Stomach (tissue), 4 donors: ENCODE data around the gene RHOT1.

Experiments
- CTCF ChIP-seq, 7 experiments: fragments of 450-650 bp in 4 of 7; fragments of 200-600 bp in 3 of 7; sonication (generic) in 3 of 7; IDR thresholded peaks; one replicate each; pipeline ENCODE4 v1.5.1; 2016 to 2019; ENCODE audit warnings: antibody characterized with exemption in 7 of 7, control low read depth in 2 of 7, mild to moderate bottlenecking in 1 of 7
- POLR2AphosphoS5 ChIP-seq, 3 donors: sonication (generic); formaldehyde crosslinking; IDR thresholded peaks; one replicate each; pipeline ENCODE4 v1.6.1; 2016; ENCODE audit warnings: antibody characterized with exemption in 3 of 3

DNA sequence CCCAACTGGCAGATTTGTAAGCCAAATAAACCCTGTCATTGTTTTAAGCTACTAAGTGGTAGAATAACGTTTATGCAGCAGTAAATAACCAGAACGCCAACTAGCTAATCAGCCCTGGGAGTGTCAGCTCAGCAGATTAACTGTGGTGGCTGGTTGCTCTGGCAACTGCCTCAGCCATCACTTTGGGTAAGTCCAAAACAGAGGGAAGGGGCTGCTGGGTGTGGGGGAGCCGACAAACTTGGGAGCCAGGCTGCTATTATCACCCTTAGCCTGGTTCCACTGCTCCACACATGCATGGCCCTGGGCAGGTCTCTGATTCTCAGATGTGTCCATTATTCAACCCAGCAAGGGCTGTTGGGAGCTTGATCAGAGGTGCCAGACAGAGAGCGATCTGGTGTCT, 22.2 kb upstream of the RHOT1 start:
- TF ChIP-seq POLR2AphosphoS5 (IDR thresholded peaks at IDR 0.05) (no peak), CTCF (IDR thresholded peaks at IDR 0.05) (no peak)
